GM19239 (cell line): Measurements from ENCODE around the gene TMEM131.
A peak's percentile ranks its signal among the peaks of the same experiment; 100 is the strongest.
"Not testable (repeated sequence)": the region's sequence is repeated elsewhere in the genome, so short reads cannot be mapped to it uniquely, and the experiment has no call there.

Experiments
- DNase-seq: peaks from one replicate; pipeline ENCODE4 v3.0.0; 2011; ENCODE audit warnings: low spot score; ENCODE audit not compliant: insufficient read length
- FAIRE-seq: peaks from 2 replicates; lab custom pipeline; 2011; peaks lifted over from hg19 to GRCh38; lab: Jason Lieb, UNC

Gene TMEM131

DNA sequence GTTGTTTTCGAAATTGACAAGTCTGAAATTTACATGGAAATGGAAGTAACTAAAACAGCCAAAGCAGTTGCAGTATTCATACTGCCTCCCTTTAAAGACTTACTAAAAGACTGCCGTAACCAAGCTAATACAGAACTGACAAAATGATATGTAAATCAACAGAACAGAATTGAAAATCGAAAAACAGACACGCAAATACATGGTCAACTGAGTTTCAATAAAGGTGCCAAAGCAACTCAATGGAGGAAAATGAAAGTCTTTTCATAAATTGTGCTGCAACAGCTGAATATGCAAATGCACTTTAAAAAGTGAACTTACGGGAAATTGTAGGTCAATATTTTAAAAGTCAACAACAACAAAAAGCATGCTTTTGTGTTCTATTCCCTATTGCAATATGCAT, 34.2 kb downstream of the TMEM131 start:
- no peak for DNase-seq

DNA sequence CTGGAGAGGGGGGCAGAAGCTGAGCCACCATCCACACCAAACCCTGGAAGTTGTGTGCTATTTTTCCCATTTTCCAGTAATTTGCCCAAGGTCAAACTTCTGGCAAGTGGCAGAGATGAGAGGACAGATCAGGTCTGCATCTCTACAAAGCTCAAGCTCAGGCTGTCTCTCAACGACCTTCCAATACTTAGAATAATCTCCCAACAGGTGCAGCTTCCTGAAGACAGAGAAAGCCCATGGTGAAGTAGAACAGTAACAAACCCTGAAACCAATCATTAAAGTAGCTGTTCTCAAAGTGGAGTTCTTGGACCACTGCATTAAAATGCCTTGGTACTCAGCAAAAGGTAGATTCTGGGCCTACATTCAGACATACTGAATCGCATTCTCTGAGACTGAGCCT, 37.6 kb downstream of the TMEM131 start:
- FAIRE-seq, result no peak
- DNase-seq, result no peak

More for the DNA sequence above, 34.2 kb downstream of the TMEM131 start:
- peak; percentile 91 for FAIRE-seq

DNA sequence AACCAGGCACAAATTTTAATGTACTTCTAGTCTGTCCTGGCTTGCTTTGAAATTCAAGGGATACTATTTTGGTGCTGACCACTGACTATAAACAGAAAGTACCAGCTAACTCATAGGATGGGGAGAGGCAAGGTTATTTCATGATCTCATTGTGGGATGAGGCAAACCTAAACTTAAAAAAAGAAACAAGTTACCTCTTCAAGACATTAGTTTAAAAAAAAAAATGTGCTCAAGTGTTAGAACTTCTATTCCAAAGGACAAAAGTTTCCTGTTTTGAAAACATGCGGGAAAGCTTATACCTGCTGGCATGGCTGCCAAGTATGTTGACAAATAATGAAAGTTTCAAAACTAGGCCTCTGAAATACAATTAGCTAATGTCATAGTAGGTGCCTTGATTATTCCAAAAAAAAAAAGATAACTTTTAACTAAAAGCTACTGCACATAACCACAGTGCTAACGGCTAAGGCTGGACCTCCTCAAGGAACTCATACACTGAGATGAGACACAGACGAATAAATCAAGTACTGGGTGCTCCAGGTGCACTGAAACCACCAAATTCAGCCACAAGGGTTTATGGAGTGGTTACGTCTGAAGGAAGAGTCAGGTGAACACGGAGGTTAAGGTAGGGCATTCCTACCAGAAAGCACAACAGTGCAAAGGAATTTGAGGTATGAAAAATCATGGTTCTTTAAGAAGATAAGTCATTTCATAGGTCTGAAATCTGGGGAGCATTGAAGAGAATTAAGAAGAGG, 38.1 kb downstream of the TMEM131 start:
- FAIRE-seq (peak; percentile 79), DNase-seq (no peak)

- not testable (repeated sequence) for FAIRE-seq, DNase-seq
These were observed 39.0 kb downstream of the TMEM131 start for GRCh38 chr2:97956753-97957152.

GRCh38 chr2:97953853-97954252, 41.9 kb downstream of the TMEM131 start:
- FAIRE-seq (no peak), DNase-seq (no peak)

GRCh38 chr2:97952357-97952756, 43.4 kb downstream of the TMEM131 start:
- DNase-seq, result no peak
- peak; percentile 14 for FAIRE-seq

DNA sequence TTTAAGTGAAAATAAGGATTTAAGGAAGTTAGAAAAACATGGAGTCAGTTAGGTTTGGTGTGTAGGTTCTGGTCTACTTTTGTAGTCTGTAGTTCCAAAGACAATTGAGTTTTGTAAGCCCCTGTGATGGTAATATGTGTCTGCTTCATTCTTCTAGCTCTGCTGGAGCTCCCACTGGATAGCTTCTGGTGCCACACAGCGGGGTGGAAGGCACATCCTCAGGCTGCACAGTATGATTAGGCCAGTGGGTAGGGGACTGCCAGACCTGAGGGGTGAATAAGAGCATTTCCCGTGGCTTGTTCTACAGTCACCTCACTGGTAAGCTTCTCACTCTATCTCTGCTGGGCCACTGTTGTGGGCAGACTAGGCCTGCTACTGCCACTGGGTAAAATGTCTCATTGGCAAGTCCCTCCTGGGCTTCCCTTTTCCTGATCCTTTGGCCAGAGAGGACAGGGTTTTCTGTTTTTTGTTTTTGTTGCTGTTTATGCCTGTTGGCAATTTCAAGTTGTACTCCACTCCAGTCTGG, 44.5 kb downstream of the TMEM131 start:
- FAIRE-seq, result no peak
- DNase-seq, result no peak

DNA sequence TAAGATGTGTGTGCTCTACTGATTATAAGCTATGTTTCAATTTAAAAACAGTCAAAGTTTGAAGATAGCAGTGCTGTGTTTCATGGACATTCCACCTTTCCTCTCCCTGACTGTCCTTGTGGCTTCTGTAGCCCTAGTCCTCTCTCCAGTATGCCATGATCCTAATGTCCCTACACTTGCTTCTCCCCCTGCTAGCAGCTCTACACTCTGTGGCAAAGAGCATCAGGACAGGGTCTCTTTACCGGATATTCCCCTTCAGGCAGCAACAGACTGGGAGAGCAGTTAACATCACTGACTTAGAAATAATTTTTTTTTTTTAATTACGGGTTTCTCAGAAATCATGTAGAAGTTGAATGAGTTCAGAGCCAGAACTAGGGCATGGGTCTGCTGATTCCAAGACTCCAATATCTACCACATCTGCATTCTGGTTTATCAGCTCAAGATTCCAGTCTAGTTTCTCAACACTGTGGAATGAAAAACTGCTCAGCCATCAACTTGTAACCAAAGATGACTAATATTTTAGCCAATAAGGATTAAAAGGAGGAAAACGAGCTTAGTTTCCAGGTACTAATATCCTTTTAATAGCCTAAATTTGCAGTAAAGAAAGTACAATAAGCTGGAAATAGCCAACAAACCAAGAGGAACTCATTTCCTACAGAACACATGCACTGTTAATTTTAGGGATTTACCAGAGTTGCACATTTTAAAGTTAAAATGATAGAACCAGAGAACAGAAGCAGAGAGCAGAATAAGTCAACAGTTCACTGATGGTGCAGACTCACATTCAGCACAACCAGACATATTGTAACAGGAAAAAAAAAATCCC, 45.2 kb downstream of the TMEM131 start:
- FAIRE-seq (no peak), DNase-seq (no peak)

- no peak for DNase-seq
These were observed 46.8 kb downstream of the TMEM131 start for GRCh38 chr2:97948926-97949325.

DNA sequence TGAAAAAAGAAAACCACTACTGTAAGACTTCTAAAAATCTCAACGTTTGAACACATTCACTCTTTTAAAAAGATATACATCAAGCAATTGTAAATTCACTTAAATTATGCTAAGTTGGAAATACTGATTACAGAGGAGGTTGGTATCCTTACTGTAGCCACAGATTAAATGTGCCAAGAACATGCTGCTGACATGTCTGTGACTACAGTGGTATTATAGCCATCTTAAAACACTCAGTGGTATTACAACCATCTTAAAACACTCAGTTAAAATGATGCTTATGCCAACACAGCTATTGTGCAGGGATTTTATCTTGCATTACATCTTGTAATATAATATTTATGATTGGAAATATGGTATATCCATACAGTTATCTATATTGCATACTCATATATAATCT, 50.0 kb downstream of the TMEM131 start:
- FAIRE-seq, result no peak
- no peak for DNase-seq

More at GRCh38 chr2:97948926-97949325, 46.8 kb downstream of the TMEM131 start:
- FAIRE-seq, result peak; percentile 42

DNA sequence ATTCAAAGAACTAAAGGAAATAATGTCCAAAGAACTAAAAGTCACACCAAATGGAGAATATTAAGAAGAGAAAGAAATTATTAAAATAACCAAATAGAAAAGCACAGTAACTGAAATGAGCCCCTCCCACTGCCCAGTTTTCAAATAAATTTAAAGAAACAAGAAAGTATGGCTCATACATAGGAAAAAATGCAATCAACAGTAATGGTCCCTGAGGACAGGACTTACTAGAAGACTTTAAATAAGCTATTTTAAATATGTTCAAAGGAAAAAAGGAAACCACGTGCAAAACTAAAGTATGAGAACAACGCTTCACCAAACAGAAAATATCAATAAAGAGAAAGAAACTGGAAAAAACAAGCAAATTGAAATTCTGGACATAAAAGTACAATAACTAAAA, 58.9 kb downstream of the TMEM131 start:
- DNase-seq (no peak), FAIRE-seq (no peak)

DNA sequence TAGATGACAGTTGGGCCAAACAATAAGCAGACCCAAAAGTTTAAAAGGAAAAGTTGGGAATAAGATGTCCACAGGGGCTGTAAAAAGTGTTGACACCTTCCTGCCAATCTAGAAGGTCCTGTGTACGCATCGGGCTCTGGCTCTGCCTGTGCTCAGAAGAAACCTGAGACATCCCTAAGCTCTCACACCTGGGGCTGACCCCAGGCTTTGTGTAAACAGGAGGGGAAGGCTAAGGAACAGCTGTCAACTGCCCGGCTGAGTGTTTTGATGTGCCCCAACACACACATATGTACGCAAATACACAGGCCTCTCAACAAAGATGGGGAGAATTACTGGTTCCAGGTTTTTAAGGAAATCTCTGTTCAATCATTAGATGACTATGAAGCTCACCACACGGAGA, 59.5 kb downstream of the TMEM131 start:
- FAIRE-seq (peak; percentile 21), DNase-seq (no peak)

DNA sequence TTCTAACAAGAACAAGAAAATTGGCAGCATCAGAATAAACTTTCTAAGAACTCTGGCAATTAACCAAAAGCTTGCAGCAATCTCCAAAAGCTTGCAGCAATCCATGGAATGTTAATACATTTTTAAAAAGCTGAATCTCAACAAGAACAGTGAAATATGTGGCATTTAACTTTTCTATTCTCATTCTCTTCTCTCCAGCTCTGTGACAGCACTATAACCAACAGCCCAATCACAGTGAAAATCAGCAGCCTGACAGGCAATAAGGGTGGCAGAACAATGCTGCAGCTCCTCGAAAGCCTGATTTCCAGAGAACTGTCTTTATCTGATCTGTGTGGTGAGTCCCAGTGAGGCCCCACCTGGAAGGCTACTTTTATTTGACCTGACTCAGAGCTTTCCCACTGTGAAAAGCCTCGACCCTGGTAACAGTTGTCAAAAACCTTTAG, 60.0 kb downstream of the TMEM131 start:
- FAIRE-seq (no peak), DNase-seq (no peak)

GRCh38 chr2:97932975-97933662, 62.6 kb downstream of the TMEM131 start:
- no peak for DNase-seq
- peak; percentile 69 for FAIRE-seq

- no peak for DNase-seq
These were observed 63.9 kb downstream of the TMEM131 start for GRCh38 chr2:97931858-97932225.

DNA sequence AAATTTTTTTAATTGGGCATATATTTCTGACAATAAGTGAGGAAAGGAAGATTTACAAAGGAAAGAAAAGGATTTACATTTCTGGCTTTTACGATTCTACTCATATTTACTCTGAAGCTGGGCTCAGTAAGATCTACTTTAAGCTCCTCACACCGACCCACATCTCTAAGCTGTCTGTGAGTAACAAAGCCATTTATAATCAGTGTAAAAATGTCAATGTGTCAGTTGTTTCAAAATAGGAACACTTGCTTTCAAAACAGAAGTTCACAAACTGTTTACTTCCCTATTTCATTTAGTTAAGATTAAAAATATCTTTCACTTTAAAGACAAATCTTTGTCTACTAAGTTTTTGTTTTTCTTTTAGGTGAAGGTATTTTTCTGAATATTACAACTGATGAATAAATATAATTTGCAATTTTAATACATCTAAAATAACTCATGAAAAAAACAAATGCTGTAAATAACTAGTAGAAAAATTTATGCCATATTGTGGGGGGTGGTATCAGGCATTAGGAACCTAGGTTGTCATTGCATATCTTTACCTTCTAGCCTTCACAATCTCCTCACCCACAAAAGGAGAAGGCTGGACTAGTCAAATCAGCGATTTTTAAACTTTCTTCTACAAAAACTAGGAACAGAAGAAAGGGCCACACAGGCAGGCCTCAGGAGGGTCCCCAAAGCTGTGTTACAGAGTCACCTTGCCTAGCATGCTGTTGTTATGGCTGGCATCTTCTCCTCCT, 64.5 kb downstream of the TMEM131 start:
- FAIRE-seq (no peak), DNase-seq (no peak)

More at GRCh38 chr2:97931858-97932225, 63.9 kb downstream of the TMEM131 start:
- FAIRE-seq, result no peak

- FAIRE-seq (no peak), DNase-seq (no peak)
These were observed 67.2 kb downstream of the TMEM131 start for GRCh38 chr2:97928591-97928990.

- FAIRE-seq (no peak), DNase-seq (no peak)
These were observed 68.8 kb downstream of the TMEM131 start for GRCh38 chr2:97926946-97927345.

DNA sequence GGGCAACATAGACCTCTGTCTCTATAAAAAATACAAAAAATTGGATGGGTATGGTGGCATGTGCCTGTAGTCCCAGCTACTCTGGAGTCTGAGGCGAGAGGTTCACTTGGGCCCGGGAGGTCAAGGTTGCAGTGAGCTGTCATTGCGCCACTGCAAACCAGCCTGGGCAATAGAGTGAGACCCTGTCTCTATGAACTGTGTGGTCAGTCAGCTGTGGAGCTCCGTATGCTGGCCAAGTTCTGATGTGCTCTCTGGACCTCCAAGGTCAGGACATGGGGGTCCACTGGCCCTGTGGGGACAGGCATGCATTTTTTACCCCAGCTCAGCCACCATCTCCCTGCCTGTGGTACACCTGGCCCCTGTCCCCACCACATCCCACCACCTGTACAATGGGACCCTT, 71.6 kb downstream of the TMEM131 start:
- DNase-seq (no peak), FAIRE-seq (no peak)

DNA sequence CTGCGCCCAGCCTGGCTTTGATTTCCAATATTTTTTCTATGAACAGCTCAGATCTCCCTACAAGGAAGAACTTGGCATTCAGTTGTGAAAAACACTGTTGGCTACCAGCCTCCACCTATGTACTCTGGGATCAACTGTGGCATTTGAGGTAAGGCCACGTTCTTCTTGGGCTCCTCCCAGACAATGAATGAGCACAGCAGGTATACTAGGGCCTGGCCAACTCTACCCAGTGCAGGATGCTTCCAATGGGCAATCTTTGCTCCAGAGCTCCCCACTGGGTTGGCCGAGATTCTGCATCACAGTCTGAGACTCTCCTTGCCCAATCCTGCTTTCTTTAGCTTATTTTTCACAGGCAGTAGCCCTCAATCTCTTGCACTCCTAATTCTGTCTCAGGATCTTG, 75.9 kb downstream of the TMEM131 start:
- DNase-seq (no peak), FAIRE-seq (no peak)
